Measurements from ENCODE around the gene TMUB1. TPM values are rescaled to one million over a fixed set of nuclear protein-coding genes. Genes with fewer than 3 reads are reported as not detected.

Gene TMUB1
- total and polyA plus RNA-seq, 9 of the 15 experiments (the other 6 are each of a cell fraction or from before 2014, with no cell fraction given): 0.14 to 241 (median 74.1) TPM

GRCh38 chr7:151083071-151083823 lies at the start of gene TMUB1 (continued):
- TF ChIP-seq, protein P1, sequence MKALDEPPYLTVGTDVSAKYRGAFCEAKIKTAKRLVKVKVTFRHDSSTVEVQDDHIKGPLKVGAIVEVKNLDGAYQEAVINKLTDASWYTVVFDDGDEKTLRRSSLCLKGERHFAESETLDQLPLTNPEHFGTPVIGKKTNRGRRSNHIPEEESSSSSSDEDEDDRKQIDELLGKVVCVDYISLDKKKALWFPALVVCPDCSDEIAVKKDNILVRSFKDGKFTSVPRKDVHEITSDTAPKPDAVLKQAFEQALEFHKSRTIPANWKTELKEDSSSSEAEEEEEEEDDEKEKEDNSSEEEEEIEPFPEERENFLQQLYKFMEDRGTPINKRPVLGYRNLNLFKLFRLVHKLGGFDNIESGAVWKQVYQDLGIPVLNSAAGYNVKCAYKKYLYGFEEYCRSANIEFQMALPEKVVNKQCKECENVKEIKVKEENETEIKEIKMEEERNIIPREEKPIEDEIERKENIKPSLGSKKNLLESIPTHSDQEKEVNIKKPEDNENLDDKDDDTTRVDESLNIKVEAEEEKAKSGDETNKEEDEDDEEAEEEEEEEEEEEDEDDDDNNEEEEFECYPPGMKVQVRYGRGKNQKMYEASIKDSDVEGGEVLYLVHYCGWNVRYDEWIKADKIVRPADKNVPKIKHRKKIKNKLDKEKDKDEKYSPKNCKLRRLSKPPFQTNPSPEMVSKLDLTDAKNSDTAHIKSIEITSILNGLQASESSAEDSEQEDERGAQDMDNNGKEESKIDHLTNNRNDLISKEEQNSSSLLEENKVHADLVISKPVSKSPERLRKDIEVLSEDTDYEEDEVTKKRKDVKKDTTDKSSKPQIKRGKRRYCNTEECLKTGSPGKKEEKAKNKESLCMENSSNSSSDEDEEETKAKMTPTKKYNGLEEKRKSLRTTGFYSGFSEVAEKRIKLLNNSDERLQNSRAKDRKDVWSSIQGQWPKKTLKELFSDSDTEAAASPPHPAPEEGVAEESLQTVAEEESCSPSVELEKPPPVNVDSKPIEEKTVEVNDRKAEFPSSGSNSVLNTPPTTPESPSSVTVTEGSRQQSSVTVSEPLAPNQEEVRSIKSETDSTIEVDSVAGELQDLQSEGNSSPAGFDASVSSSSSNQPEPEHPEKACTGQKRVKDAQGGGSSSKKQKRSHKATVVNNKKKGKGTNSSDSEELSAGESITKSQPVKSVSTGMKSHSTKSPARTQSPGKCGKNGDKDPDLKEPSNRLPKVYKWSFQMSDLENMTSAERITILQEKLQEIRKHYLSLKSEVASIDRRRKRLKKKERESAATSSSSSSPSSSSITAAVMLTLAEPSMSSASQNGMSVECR (CRISPR knock-in tag; IDR thresholded peaks at IDR 0.05): peak; percentile 86; the same call in 1 of the 2 replicates
- TF ChIP-seq MXD1 (CRISPR knock-in tag; IDR thresholded peaks at IDR 0.05; ENCODE audit: borderline replicate concordance, poor library complexity, severe bottlenecking) (peak; percentile 89), TBL1XR1 (IDR thresholded peaks at IDR 0.05; ENCODE audit: low read length in 2 of 2) (no peak), CCNT2 (IDR thresholded peaks at IDR 0.05; ENCODE audit: borderline replicate concordance, extremely low read depth, insufficient read length, low read depth, low read length) (peak; percentile 76), TCF3 (CRISPR knock-in tag; IDR thresholded peaks at IDR 0.05) (0 out of 2 replicates have a peak, but pooled peaks have one; percentile 15), ZNF143 (CRISPR knock-in tag; IDR thresholded peaks at IDR 0.05) (peak; percentile 90), MCM2 (IDR thresholded peaks at IDR 0.05; ENCODE audit: low read depth) (no peak), KDM4B (IDR thresholded peaks at IDR 0.05; ENCODE audit: borderline replicate concordance in 2 of 2, low read depth in 1 of 2) (peak in 1 of 2 experiments; percentile 80; a peak in 1 of 4 replicates), NCOA1 (IDR thresholded peaks at IDR 0.05; ENCODE audit: low read depth) (peak; percentile 53; the same call in 1 of the 2 replicates), HNRNPUL1 (IDR thresholded peaks at IDR 0.05; ENCODE audit: low read length) (no peak), SP1 (CRISPR knock-in tag; IDR thresholded peaks at IDR 0.05) (peak; percentile 59), GATA2 (CRISPR knock-in tag; IDR thresholded peaks at IDR 0.05) (no peak), SP2 (IDR thresholded peaks at IDR 0.05; ENCODE audit: extremely low read depth, low read depth, low read length, poor library complexity, severe bottlenecking) (no peak), NFE2L1 (tag; IDR thresholded peaks at IDR 0.05; ENCODE audit: borderline replicate concordance, low read depth) (no peak), PRMT5 (CRISPR knock-in tag; IDR thresholded peaks at IDR 0.05) (no peak), ZBTB34 (CRISPR knock-in tag; IDR thresholded peaks at IDR 0.05) (no peak)

Measured in K562 (cell line).